Kidney tubule cell (primary cell): ENCODE measurements around the gene ZNF697.
A peak's percentile ranks its signal among the peaks of the same experiment; 100 is the strongest.

ENCODE experiments used
- DNase-seq: peaks from one replicate; pipeline ENCODE4 v3.0.0-alpha.2; 2018; ENCODE audit warnings: low spot score

ZNF697 gene

DNA sequence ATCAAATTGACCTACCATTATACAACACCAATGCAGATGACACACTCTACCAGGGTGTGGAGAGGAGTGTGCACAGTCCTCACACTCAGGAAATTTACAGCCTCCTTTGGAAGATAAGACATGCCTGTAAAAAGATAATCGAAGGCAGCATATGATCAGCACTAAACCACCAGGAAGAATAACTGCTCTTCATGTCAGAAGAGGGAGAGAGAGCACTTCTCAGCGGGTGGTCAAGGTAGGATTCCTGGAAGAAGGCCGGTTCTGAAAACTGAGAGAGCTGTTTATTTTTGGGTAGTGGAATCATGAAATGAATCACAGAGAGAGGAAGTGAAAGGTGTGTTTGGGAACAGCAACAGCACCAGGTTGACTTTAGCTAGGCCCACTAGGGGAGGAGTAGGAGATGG is 14.0 kb upstream of the ZNF697 start:
- no peak for DNase-seq

DNA sequence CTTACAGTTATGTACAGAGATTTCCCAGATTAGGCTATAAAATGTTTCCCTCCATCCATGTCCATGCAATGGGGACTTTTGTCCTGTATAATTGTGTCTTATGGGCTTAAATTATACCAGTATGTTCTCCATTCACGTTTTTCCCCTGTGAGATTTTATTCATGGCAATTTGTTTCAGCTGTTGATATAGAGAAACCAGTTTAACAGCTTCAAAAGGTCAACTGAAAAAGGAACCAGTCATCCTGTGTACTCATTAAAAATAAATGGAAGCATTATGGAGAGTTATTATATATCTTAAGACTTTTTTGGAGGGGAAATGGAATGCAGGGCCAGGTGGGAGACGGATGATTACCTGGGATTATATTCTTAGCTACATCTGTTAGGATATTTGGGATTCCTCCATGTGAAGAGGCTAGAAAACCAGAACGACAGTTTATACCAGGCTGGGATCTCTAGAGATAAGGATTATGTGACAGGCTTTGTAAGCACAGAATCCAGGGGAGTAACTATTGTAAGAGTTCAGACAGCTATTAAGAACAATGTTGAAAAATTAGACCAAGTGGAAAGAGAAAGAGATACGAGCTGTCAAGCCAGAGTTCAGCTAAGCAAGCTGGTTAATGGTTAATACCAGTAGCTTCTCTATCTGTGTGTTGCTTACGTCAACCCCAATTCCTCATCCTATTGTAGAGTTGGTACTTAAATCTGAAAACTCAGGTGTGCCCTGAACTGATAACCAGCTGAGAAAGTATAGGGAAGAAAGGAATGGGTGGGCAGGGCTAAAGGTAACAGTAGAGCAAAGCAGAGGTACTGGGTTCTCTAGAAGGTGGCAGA is 12.4 kb upstream of the ZNF697 start:
- DNase-seq = no peak

DNA sequence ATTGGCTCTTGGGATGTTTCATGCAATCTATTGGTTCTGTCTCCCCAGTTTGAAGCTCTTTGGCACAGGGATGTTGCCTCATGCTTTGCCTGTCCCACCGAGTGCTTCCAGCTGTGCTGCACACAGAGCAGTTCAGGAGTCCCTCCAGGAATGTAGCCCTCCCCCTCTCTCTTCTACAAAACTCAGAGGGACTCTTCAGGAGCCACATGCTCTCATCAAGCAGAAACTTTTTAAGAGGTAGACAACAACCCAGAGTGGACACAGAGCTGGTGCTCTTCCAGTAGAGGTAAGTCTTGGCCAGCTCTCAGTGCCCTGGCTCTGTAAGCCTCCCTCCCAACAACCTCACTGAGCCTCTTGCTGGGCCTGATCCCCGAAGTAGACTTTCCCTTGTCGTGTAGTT is 11.6 kb upstream of the ZNF697 start:
- DNase-seq = no peak

DNA sequence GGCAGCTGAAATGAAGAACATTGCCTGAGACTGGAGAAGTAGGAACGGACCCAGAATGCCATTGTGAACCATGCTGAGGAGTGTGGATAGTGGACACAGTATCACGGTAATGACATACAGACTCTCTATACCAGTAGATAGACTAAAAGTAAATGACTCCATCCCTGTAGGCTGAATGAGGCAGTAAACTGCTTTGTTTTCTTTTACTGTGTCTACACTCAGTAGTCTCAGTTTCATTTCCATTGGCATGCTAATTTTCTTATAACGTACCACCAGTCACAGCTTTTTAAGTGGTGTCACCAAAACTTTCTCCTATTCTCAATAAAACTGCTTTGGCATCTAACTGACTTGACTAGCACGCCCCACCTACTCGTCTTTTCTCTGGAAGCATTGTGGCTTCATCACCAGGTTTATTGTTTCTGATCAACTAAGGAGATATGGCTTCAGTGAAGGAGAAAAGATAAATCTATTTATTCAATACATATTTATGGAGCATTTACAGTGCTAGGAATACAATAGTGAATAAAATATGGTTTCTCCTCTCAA is 8.4 kb upstream of the ZNF697 start:
- no peak for DNase-seq

DNA sequence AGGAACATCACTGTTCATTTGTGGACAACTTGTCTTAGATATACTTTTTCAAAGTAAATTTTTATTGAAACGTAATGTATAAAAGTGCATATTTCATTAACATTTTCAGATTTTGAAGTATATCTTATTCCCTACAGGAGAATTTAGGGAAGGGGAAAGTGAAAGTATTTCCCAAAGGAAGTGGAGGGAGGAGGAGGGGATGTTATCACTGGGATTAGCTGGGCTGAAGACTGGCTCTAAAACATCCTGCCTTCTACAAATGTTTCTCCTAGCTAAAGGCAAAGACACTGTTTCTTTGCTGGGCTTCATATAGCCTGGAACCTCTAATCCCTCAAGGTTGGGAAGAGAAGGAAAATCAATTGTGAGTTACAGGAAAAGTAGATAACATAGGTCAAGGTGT is 7.1 kb upstream of the ZNF697 start:
- DNase-seq = no peak

DNA sequence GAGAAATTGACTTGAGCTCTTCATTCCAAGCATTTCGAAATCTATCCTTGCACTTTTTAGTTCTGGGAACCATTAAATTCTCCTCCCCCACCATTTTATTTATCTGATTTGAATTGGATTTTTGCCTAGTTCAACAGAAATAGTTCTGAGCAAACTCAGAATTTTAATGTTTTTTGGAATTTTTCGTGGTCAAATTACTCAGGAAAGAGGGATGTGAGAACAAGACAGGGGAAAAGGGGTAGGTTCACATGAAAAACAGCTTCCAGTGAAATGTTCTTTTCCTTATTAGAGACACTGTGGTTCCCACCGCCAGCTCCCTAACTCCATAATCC is 5.7 kb upstream of the ZNF697 start:
- no peak for DNase-seq

DNA sequence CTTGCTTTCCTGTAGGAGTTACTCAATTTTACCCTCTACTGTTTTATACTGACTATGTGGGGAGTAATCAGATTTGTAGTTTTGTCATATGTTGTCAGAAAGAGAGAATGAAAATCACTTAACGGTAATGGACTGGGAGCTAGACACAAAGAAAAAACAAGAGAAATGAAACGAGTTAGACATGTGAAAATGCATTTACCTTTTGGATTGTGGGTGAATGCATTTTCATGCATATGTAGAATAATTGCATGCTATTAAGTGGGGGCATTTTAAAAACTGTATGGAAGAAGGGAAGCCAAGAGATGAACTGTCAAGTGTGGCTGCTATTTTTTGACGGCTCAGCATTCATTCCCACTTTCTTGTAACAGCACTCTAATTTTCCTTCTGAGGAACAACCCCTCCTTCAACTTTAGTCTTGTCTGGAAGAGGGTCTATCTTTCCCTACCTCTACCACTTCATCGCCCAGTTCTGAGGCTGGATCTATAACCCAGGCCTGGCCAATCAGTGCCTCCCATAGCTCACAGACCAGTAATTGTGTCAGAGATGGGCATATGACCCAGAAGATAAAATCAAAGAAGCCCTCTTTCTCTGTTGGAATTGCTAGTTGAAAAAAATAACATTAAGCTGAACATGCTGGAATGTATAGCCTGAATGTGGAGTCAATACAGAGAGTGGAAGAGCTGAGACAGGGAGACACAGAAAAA is 5.2 kb upstream of the ZNF697 start:
- no peak for DNase-seq

DNA sequence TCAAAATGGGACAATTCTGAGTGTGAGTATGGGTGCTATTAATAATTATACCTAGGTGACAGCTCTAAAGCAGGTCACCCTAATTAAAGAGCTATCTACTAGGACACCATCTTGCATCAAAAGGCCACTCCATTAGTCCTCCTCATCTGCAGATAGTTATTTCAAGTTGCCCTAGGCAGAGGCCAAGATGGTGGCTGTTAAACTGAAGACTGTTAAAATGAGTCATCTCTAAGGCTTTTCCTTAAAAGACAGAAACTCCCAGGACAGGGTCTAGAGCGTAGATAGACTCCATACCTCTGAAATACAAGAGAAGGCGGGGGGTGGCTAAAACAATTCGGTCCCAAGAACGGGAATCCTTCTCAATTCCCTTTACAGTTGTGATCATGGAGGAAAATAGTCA is 4.5 kb upstream of the ZNF697 start:
- no peak for DNase-seq

DNA sequence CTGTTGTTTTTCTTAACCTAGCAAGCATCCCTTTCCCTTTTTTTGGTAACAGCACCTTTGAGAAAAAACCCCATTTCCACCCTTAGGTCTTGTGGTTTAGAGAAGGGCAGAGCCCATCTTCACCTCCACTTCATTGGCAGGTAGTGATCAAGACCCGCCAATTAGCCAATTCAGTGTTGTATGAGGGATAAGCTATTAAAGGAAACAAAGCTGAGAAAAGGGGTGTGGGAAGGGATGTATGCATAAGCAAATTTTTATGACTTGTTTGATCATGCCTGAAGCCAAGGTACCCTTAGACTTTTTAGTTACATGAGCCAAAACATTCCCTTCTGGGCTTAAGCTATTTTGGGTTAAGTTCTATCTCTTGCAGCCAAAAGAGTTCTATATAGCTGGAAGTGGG is 3.6 kb upstream of the ZNF697 start:
- DNase-seq = no peak

DNA sequence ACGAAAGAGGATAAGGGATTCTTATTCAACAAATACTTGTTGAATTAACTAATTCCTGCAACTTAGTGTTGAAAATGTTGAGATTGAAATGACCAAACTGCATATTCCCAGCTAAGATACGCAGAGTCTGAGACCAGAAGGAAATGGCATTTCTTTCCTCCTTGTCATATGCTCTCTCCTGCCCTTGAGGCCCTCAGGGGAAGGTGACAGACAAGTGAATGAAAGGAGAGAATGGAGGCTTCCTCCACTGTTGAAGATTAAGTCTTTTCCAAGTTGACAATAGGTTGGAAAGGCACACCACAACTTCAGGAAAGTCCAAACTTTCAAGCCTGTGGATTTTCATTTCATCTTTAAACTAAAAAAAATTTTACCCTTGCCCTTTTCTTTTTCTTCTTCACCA is 3.1 kb upstream of the ZNF697 start:
- DNase-seq = no peak

DNA sequence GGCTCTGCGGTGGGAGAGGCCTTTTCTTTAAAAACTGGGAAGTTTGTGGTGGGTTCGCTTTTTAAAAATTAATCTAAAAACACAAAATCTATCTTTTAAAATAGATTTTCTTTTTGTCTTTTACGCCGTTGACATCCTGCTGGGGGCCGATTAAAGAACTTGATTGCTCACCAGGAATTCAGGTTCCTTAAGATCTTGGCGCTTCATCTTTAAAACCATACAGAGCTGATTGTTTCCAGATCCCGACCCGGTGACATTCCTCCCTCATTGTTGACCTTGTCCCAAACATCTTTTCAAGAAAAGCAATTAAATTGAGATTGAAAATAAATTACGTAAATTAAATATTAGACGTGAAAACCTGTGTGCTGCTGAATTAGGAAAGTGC is 546 bp upstream of the ZNF697 start:
- no peak for DNase-seq

DNA sequence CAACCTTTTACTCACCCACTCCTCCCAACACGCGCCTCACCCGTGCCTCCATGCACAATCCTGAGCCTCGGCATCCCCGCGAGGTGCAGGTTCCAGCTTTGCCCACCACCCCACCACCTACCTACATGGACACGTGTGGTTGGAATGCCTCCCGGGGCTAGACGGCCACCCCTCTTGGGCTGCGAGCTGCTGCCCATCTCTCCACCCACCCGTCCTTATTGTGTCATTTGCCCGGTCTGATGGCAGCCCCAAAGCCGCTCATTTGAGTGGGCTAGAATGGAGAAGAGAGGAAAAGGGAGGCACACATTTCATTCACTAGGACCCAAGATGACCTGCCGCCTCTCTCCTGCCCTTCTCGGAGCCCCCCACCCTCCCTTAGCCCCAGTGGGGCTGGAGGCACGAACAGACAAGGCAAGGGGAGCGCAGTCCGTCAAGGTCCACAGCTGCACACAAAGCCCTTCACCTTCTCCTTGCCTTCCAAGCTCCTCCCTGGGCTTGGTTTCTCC is 785 bp downstream of the ZNF697 start:
- DNase-seq = no peak

DNA sequence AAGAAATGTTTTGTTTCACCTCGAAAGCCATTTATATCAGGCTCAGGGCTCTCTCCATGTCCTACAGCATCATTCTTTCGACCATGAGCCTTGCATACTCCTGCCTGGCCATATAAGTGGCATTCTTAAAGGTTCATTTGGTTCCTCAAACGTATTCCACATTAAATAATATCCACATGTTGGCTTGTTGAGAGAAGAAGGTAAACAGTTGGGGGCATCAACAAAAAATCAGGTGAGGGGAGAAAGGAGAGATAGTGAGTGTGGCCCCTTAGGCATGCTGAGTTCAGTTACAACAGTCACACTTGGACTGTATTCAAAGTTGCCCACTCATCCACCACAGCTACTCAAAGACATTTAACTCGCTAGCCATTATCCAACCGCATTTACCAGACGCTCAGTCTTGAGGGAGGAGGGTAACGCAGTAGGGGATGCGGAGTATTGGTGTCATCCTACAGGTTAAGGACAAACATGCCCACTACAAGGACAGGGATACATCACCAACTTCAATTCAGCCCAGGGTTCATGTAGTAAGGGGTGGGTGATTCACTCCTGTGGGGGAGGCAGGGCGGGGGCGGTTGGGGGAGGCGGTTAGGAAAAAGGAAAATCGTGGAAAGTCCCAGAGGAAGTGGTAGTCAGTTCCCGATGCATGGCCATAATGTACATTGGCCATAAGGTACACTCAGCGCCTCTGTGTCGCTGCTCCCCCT is 1.4 kb downstream of the ZNF697 start:
- DNase-seq = peak; percentile 90

DNA sequence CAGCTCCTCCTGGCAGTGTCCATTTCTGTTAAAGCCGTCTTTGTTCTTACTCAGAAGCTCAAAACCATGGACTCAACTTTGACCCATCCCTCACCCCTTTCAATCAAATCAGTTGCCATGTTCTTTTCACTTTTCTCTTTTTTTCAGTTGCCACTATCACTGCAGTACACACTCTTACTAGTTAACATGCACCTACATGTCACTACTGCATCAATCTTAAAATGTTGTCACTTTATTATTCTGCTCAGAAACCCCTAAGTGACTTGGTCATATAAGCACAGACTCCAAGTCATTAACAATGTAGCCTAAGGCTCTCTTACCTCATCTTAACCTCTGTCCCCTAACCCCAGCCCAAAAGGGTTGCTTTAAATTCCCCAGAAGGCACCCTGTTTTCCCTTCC is 9.0 kb downstream of the ZNF697 start:
- no peak for DNase-seq

DNA sequence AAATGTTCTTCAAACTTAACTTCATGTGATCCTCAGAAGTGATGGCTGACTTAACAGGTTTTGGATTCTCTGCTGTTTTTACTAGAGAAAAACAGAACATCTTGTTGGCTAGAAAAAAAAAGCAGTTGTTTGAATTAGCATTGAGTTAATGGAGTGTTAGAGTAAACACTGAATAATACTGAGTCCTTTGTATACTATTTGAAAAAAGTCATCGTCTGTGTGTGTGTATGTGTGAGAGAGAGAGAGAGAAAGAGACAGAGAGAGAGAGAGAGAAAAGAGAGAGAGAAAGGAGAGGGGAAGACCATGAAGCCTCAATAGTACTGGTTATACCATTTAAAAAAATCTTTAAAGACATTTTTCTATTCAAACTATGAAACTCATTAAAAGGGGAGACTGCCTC is 10.4 kb downstream of the ZNF697 start:
- DNase-seq = no peak

DNA sequence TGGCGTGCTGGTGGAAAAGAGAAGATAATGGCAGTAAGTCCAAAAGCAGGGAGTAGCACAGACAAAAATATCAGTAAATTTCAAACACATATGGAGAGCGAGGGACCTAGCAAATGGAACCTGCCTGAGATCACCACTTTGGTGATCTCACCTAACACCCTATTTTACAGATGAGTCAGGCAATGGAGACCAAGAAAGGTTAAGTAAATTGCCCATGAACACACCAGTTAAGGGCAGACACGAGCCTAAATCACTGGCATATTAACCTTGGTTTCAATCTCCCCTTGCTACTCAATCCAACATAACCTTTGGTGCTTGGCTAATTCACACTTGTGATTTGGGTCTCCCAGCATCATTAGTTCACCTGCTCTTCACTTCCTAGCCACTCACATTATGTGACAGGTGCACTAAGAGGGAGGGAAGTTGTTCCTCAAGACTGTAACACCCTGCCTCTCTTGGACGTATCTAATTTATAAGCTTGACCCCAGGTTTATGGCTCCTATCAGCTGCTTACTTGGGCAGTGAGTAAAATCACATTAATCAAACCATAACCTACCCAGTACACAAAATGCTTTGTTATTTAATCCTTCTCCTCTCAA is 11.5 kb downstream of the ZNF697 start:
- peak; percentile 59 for DNase-seq

DNA sequence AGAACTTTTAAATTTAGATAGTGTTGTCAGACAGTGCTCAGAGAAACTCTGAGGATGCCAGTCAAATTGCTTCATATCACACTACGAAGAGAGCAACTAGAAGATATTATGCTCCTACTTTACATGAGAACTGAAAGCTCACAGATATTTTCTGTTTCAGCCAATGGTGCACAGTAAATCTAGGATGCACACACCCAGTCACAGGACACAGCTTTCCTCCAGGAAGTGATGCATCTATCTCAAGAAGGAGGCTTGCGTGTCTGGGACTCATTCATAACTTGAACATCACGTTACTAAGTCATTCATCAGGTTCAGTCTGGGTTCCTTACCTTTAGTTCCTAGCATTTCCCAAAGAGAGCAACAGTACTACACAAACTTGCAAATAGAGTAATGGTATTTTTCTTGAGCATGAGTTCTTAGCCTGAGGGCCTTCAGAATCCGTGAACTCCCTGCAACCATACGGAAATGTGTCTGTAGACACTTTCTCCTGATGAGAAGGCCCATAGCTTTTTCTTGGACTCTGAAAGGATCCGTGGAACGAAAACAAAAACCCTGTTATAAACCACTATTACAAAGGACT is 12.2 kb downstream of the ZNF697 start:
- DNase-seq = peak; percentile 71

DNA sequence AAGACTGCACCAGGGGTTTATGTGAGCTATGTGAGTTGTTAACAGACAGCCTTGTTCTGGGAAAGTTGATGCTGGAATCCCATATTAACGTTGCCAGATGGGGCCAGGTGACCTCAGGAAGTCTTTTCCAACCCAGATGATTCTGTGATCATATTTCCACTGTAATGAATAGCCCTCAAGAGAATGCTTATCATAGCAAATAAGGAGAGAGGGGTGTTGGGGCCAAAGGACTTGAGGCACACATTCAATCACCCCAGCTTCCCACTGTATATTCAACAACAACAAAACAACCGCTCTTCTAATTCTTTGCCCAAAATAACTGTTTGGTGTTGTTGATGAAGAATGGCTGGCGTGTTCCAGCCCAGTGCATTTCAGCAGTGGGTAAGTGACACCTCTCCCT is 14.1 kb downstream of the ZNF697 start:
- no peak for DNase-seq

DNA sequence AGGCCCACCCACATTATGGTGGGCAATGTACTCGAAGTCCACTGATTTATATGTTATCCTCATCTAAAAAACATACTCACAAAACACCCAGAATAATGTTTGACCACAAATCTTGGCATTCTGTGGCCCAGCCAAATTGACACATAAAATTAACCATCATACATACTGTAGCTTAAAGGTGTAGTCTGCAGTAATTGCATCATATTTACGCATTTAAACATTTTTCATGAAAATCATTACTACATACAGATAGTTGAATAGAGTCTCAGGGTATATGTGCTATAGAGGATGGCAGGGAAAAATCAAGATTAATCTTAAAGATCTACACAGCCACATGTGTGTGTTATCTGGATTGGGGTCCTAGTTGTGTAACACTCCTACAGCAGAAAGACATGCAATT is 14.5 kb downstream of the ZNF697 start:
- DNase-seq = no peak

DNA sequence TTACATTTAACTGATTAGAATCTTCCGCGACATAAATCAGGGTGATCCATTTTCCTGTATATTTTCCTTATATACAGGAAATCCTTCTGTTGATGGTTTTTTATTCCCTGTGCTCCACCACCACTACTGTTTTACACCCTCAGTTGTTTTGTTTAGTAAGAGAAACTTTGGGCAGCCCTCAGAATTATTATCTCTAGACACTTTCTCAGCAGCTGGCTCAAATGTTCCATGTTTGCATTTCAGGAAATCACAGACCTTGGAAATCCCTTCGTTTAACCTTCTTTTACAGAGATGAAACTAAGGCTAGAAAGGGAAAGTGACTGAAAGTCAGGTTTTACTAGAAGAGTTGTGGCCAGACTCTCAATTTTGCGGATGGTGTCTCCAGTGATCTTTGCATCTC is 15.2 kb downstream of the ZNF697 start:
- no peak for DNase-seq

DNA sequence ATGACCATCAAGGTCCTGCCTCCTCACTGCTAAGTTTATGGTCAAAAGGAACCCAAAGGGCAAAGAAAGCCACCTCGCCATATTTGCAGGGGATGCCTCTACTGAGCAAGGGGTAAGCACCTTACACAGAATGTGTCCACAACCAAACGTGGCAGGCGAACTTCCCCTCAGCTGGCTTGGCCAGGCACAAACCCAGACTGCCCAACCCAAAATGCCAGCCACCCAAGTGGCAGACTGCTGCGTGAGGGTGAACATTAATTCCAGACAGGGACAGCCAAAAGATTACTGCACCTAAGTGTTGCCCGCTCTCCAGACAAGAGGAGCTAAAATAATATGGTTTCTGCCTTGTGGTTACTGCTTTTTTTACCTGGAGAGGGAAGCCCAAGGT is 16.0 kb downstream of the ZNF697 start:
- DNase-seq = no peak
